HepG2 (cell line): ENCODE measurements around the gene CLDN20. TPM values are rescaled to one million over a fixed set of nuclear protein-coding genes. Genes with fewer than 3 reads are reported as not detected.

Source experiments
- DNMT1 ChIP-seq: sonication (generic); formaldehyde crosslinking; IDR thresholded peaks from 2 replicates; pipeline ENCODE4 v1.5.1; 2020; ENCODE audit warnings: mild to moderate bottlenecking, missing genetic modification reagents
- ELF1 ChIP-seq: sonication (generic); formaldehyde crosslinking; IDR thresholded peaks from 2 replicates; pipeline ENCODE4 v1.4.0; 2020; ENCODE audit warnings: missing genetic modification reagents
- HNRNPL ChIP-seq: fragments of 200-400 bp; formaldehyde crosslinking; IDR thresholded peaks from 2 replicates; pipeline ENCODE4 v1.6.1; 2017; ENCODE audit warnings: mild to moderate bottlenecking, low read depth, low read length
- KDM3A ChIP-seq: IDR thresholded peaks from 2 replicates; pipeline ENCODE4 v1.6.1; 2018; ENCODE audit warnings: low read depth, missing compliant biosample characterization
- KLF11 ChIP-seq: IDR thresholded peaks from 2 replicates; pipeline ENCODE4 v1.6.1; 2016; ENCODE audit warnings: missing compliant biosample characterization
- NCOA1 ChIP-seq: sonication (generic); formaldehyde crosslinking; IDR thresholded peaks from 2 replicates; pipeline ENCODE4 v1.9.0; 2021; ENCODE audit warnings: missing genetic modification reagents
- NCOA5 ChIP-seq: sonication (generic); formaldehyde crosslinking; IDR thresholded peaks from 2 replicates; pipeline ENCODE4 v1.4.0; 2020; ENCODE audit warnings: missing genetic modification reagents
- NCOR1 ChIP-seq: fragments of 200-600 bp; sonication (generic); IDR thresholded peaks from 2 replicates; pipeline ENCODE4 v1.7.0; 2017; ENCODE audit warnings: antibody characterized with exemption, low read length, borderline replicate concordance
- POLR2A ChIP-seq, 2 experiments: IDR thresholded peaks; 2 replicates each; pipeline ENCODE4 v1.6.1; 2011; ENCODE audit warnings: low read depth in 2 of 2, low read length in 2 of 2, mild to moderate bottlenecking in 1 of 2, moderate library complexity in 1 of 2; ENCODE audit not compliant: insufficient read depth in 1 of 2
- POLR2AphosphoS2 ChIP-seq: IDR thresholded peaks from 2 replicates; pipeline ENCODE4 v1.6.1; 2011; ENCODE audit warnings: low read depth, low read length, improper control_type of control experiment
- POLR2G ChIP-seq: fragments of 200-400 bp; formaldehyde crosslinking; IDR thresholded peaks from 2 replicates; pipeline ENCODE4 v1.6.1; 2018; ENCODE audit warnings: mild to moderate bottlenecking, low read depth, low read length, moderate library complexity
- REPIN1 ChIP-seq: sonication (generic); formaldehyde crosslinking; IDR thresholded peaks from 2 replicates; pipeline ENCODE4 v1.8.0; 2022; ENCODE audit warnings: missing genetic modification reagents, low read depth, mild to moderate bottlenecking, borderline replicate concordance
- SIX1 ChIP-seq: sonication (generic); formaldehyde crosslinking; IDR thresholded peaks from 2 replicates; pipeline ENCODE4 v1.4.0; 2020; ENCODE audit warnings: missing genetic modification reagents, borderline replicate concordance
- ZKSCAN1 ChIP-seq: fragments of 150-350 bp; IDR thresholded peaks from 2 replicates; pipeline ENCODE4 v1.6.1; 2014; ENCODE audit warnings: low read length
- ZNF788 ChIP-seq: sonication (generic); formaldehyde crosslinking; IDR thresholded peaks from 2 replicates; pipeline ENCODE4 v1.5.0; 2020; ENCODE audit warnings: mild to moderate bottlenecking, missing genetic modification reagents, borderline replicate concordance
- ZNF83 ChIP-seq: sonication (generic); formaldehyde crosslinking; IDR thresholded peaks from 2 replicates; pipeline ENCODE4 v1.4.0; 2020; ENCODE audit warnings: missing genetic modification reagents, mild to moderate bottlenecking, borderline replicate concordance
- ZSCAN20 ChIP-seq: sonication (generic); formaldehyde crosslinking; IDR thresholded peaks from 2 replicates; pipeline ENCODE4 v1.4.0; 2020; ENCODE audit warnings: missing genetic modification reagents, mild to moderate bottlenecking, borderline replicate concordance
- polyA plus RNA-seq, 8 experiments: library from polyadenylated mRNA; depleted of rRNA in 3 of 8; stranded (reverse) in 7 of 8; unstranded in 1 of 8; fragments of >200 nt; fragmentation: Illumina TruSeq in 4 of 8; extraction: Trizol in 4 of 8; gene quantifications; 2 replicates each; pipeline versions ENCODE4 v1.2.1 to v1.2.3, GENCODE V29; 2011 to 2016; ENCODE audit warnings: low read depth in 4 of 8, missing spikeins in 1 of 8, mixed read lengths in 1 of 8; ENCODE audit not compliant: insufficient read depth in 1 of 8
- total RNA-seq, 5 experiments: library from RNA; depleted of rRNA; stranded (reverse); fragments of >200 nt; fragmentation: Illumina TruSeq; extraction: Trizol; gene quantifications; 2 replicates each; pipeline ENCODE4 v1.2.3, GENCODE V29; 2016; ENCODE audit warnings: low read depth in 1 of 5
- TF ChIP-seq, protein P1 (sequence below), 2 experiments: fragments of 450-650 bp in 1 of 2; sonication (generic) in 1 of 2; formaldehyde crosslinking; IDR thresholded peaks; 2 replicates each; pipeline versions ENCODE4 v1.5.0 to v1.8.0; 2020 to 2022; ENCODE audit warnings: mild to moderate bottlenecking in 1 of 2, missing genetic modification reagents in 1 of 2
- TF ChIP-seq, protein P2 (sequence below), 2 experiments: sonication (generic) in 1 of 2; formaldehyde crosslinking in 1 of 2; IDR thresholded peaks; 2 replicates each; pipeline versions ENCODE4 v1.4.0 to v1.6.1; 2018 to 2020; ENCODE audit warnings: missing genetic modification reagents in 2 of 2, borderline replicate concordance in 1 of 2, low read depth in 1 of 2, mild to moderate bottlenecking in 1 of 2, missing biosample characterization in 1 of 2
- TF ChIP-seq, protein P3 (sequence below), 2 experiments: sonication (generic) in 1 of 2; formaldehyde crosslinking in 1 of 2; IDR thresholded peaks; 2 replicates each; pipeline versions ENCODE4 v1.6.1 to v1.9.0; 2014 to 2022; ENCODE audit warnings: antibody characterized with exemption in 1 of 2, borderline replicate concordance in 1 of 2, inconsistent platforms in 1 of 2, low read depth in 1 of 2, missing genetic modification reagents in 1 of 2

CLDN20 gene
- total and polyA plus RNA-seq, 2 of the 13 experiments (the other 11 are each of a cell fraction or from before 2014, with no cell fraction given) = not detected

DNA sequence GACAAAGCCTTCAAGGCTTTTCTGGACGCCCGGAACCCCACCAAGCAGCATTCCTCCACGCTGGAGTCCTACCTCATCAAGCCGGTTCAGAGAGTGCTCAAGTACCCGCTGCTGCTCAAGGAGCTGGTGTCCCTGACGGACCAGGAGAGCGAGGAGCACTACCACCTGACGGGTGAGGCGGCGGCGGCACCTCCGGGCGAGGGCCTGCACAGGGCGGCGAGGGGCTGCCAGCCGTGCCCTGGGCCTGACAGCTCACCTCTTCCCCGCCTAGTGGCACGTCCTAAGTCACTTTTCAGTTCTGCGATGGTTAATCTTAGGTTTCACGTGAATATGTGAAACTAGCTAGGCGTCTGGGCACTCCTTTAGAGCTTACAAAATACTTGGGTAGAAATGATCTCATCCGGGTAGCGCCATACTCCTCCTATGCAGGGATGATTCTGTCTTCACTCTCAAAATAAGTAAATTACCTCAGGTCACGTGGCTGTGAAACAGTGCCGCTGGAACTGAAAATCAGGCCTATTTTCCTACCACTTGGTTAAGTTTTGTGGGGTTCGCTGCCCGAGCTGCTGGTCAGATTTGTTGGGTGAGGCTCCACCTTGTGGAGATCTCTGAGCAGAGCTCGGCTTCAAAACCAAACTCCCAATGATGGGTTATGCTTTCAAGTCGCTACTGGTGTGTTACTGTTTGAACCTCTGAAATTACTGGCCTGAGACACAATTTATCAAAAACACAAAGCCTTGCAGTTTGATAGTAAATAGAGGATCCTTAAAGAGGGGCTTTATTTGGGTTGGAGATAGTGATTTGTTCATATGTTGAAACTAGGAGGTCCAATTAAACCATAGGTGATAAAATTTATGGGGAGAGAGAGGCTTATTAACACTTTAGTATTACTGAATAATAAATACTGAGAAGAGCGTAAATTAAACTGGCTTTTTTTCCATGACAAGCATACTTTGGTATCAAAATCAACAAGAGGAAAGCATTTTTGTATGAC lies 15.5 kb upstream of the CLDN20 start (continued):
- TF ChIP-seq, protein P1, sequence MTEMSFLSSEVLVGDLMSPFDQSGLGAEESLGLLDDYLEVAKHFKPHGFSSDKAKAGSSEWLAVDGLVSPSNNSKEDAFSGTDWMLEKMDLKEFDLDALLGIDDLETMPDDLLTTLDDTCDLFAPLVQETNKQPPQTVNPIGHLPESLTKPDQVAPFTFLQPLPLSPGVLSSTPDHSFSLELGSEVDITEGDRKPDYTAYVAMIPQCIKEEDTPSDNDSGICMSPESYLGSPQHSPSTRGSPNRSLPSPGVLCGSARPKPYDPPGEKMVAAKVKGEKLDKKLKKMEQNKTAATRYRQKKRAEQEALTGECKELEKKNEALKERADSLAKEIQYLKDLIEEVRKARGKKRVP (CRISPR knock-in tag; IDR thresholded peaks at IDR 0.05) = no peak
- TF ChIP-seq, protein P2, sequence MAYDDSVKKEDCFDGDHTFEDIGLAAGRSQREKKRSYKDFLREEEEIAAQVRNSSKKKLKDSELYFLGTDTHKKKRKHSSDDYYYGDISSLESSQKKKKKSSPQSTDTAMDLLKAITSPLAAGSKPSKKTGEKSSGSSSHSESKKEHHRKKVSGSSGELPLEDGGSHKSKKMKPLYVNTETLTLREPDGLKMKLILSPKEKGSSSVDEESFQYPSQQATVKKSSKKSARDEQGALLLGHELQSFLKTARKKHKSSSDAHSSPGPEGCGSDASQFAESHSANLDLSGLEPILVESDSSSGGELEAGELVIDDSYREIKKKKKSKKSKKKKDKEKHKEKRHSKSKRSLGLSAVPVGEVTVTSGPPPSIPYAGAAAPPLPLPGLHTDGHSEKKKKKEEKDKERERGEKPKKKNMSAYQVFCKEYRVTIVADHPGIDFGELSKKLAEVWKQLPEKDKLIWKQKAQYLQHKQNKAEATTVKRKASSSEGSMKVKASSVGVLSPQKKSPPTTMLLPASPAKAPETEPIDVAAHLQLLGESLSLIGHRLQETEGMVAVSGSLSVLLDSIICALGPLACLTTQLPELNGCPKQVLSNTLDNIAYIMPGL (CRISPR knock-in tag; IDR thresholded peaks at IDR 0.05; ENCODE audit: borderline replicate concordance in 1 of 2, low read depth in 1 of 2) = no peak
- peak; percentile 77; the same call in 1 of the 2 replicates for TF ChIP-seq POLR2AphosphoS2
- no peak for TF ChIP-seq ELF1
- no peak for TF ChIP-seq KDM3A (CRISPR knock-in tag)
- TF ChIP-seq ZNF788 = no peak
- no peak for TF ChIP-seq REPIN1 (CRISPR knock-in tag)
- peak; percentile 39; the same call in 1 of the 2 replicates for TF ChIP-seq POLR2G
- no peak for TF ChIP-seq NCOR1
- no peak for TF ChIP-seq ZNF83 (CRISPR knock-in tag)
- TF ChIP-seq HNRNPL = no peak
- peak in 1 of 2 experiments; percentile 57; a peak in 2 of 4 replicates for TF ChIP-seq POLR2A (IDR thresholded peaks at IDR 0.05; ENCODE audit: insufficient read depth in 1 of 2, low read depth in 2 of 2, low read length in 2 of 2)
- TF ChIP-seq, protein P3, sequence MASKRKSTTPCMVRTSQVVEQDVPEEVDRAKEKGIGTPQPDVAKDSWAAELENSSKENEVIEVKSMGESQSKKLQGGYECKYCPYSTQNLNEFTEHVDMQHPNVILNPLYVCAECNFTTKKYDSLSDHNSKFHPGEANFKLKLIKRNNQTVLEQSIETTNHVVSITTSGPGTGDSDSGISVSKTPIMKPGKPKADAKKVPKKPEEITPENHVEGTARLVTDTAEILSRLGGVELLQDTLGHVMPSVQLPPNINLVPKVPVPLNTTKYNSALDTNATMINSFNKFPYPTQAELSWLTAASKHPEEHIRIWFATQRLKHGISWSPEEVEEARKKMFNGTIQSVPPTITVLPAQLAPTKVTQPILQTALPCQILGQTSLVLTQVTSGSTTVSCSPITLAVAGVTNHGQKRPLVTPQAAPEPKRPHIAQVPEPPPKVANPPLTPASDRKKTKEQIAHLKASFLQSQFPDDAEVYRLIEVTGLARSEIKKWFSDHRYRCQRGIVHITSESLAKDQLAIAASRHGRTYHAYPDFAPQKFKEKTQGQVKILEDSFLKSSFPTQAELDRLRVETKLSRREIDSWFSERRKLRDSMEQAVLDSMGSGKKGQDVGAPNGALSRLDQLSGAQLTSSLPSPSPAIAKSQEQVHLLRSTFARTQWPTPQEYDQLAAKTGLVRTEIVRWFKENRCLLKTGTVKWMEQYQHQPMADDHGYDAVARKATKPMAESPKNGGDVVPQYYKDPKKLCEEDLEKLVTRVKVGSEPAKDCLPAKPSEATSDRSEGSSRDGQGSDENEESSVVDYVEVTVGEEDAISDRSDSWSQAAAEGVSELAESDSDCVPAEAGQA (IDR thresholded peaks at IDR 0.05; ENCODE audit: low read depth) = no peak
- TF ChIP-seq, protein P3 (CRISPR knock-in tag; IDR thresholded peaks at IDR 0.05; ENCODE audit: borderline replicate concordance) = no peak
- 0 out of 2 replicates have a peak, but pooled peaks have one; percentile 75 for TF ChIP-seq DNMT1 (CRISPR knock-in tag)
- no peak for TF ChIP-seq ZSCAN20 (CRISPR knock-in tag)
- TF ChIP-seq ZKSCAN1 = no peak
- no peak for TF ChIP-seq KLF11 (CRISPR knock-in tag)
- no peak for TF ChIP-seq NCOA1
- no peak for TF ChIP-seq SIX1
- no peak for TF ChIP-seq NCOA5 (CRISPR knock-in tag)
